Measurements from ENCODE around the gene LYPD6. TPM values are rescaled to one million over a fixed set of nuclear protein-coding genes. Genes with fewer than 3 reads are reported as not detected.

LYPD6 gene
- total RNA-seq, 4 donors from 2014 or later = 0.85 to 2.1 (median 1.6) TPM; not detected in 1

DNA sequence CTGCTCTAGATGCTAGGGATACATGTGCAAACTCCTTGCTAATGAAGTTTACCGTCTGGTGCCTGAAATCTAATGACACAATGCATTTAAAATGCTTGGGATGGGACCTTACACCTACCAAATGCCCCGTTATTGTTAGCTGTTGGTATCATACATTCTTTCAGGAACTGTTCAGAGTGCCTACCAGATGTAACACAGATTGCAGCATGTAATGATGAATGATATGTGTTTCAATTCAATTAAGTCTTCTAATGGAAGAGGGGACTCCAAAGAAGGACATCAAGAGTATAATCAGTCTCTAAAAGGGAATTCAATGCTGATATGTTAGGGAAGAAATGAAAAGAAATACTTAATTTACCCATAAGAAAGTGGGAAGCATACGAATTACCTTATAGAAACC lies 3.2 kb downstream of the LYPD6 start:
- Histone ChIP-seq H3K27me3 (no peaks in the 10 kb centered on the region), H3K9me3 (no peaks in the 10 kb centered on the region), H3K27ac (no peak overlapping the region), H3K36me3 (no peaks in the 10 kb centered on the region), H3K4me1 (peaks cover 0 to 15% (median 2%) of the 10 kb centered on the region in 4 donors), H3K4me3 (no peak overlapping the region)
- no peak for TF ChIP-seq POLR2A (IDR thresholded peaks at IDR 0.05)
- TF ChIP-seq, protein P1, sequence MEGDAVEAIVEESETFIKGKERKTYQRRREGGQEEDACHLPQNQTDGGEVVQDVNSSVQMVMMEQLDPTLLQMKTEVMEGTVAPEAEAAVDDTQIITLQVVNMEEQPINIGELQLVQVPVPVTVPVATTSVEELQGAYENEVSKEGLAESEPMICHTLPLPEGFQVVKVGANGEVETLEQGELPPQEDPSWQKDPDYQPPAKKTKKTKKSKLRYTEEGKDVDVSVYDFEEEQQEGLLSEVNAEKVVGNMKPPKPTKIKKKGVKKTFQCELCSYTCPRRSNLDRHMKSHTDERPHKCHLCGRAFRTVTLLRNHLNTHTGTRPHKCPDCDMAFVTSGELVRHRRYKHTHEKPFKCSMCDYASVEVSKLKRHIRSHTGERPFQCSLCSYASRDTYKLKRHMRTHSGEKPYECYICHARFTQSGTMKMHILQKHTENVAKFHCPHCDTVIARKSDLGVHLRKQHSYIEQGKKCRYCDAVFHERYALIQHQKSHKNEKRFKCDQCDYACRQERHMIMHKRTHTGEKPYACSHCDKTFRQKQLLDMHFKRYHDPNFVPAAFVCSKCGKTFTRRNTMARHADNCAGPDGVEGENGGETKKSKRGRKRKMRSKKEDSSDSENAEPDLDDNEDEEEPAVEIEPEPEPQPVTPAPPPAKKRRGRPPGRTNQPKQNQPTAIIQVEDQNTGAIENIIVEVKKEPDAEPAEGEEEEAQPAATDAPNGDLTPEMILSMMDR (IDR thresholded peaks at IDR 0.05) = no peak
- no peak for DNase-seq

- TF ChIP-seq, protein P1 (IDR thresholded peaks at IDR 0.05) = no peak
- no peak for TF ChIP-seq POLR2A (IDR thresholded peaks at IDR 0.05)
- Histone ChIP-seq H3K9me3 (no peaks in the 10 kb centered on the region), H3K4me1 (peaks cover 0 to 14% (median 2%) of the 10 kb centered on the region in 4 donors), H3K27ac (no peak overlapping the region), H3K36me3 (no peaks in the 10 kb centered on the region), H3K27me3 (no peaks in the 10 kb centered on the region), H3K4me3 (no peak overlapping the region)
- no peak for DNase-seq
Observed at GRCh38 chr2:149334156-149334555, 3.8 kb downstream of the LYPD6 start.

GRCh38 chr2:149339324-149339723 lies 8.9 kb downstream of the LYPD6 start:
- no peak for DNase-seq
- Histone ChIP-seq H3K4me1 (no peaks in the 10 kb centered on the region), H3K27me3 (no peaks in the 10 kb centered on the region), H3K9me3 (no peaks in the 10 kb centered on the region), H3K4me3 (no peak overlapping the region), H3K27ac (no peak overlapping the region), H3K36me3 (no peaks in the 10 kb centered on the region)
- TF ChIP-seq, protein P1 (IDR thresholded peaks at IDR 0.05) = no peak
- TF ChIP-seq POLR2A (IDR thresholded peaks at IDR 0.05) = no peak

- Histone ChIP-seq H3K36me3 (no peaks in the 10 kb centered on the region), H3K4me1 (no peaks in the 10 kb centered on the region), H3K4me3 (no peak overlapping the region), H3K9me3 (no peaks in the 10 kb centered on the region), H3K27me3 (no peaks in the 10 kb centered on the region), H3K27ac (no peak overlapping the region)
- TF ChIP-seq POLR2A (IDR thresholded peaks at IDR 0.05) = no peak
- TF ChIP-seq, protein P1 (IDR thresholded peaks at IDR 0.05) = no peak
- DNase-seq = no peak
Observed at GRCh38 chr2:149342509-149342908, 12.1 kb downstream of the LYPD6 start.

DNA sequence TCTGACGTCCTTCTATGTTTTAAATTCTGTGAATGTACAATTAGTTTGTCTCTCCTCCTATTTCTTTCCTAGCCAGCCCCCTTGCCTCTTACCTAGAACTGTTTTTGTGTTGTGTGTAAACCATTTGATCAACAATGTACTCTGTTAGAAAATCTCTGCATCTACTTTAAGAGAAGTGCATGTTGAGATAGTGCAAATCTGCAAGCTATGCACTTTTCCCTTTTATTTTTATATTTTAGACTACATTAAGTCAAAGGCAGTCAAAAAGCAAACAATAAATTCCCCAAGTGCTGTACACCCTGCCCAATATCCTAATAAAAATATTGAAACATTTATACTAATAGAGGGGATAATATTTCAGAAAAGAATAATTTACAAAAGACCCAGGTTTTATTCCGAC lies 13.7 kb downstream of the LYPD6 start:
- no peak overlapping the region for H3K4me3 ChIP-seq
- no peaks in the 10 kb centered on the region for H3K4me1 ChIP-seq
- no peak for DNase-seq
- no peaks in the 10 kb centered on the region for H3K36me3 ChIP-seq
- no peaks in the 10 kb centered on the region for H3K27me3 ChIP-seq
- TF ChIP-seq, protein P1 (IDR thresholded peaks at IDR 0.05) = no peak
- TF ChIP-seq POLR2A (IDR thresholded peaks at IDR 0.05) = no peak
- H3K9me3 ChIP-seq = no peaks in the 10 kb centered on the region
- no peak overlapping the region for H3K27ac ChIP-seq

- DNase-seq = no peak
- H3K4me1 ChIP-seq = no peaks in the 10 kb centered on the region
- no peak overlapping the region for H3K4me3 ChIP-seq
- H3K9me3 ChIP-seq = no peaks in the 10 kb centered on the region
- H3K27ac ChIP-seq = no peak overlapping the region
- TF ChIP-seq POLR2A (IDR thresholded peaks at IDR 0.05) = no peak
- TF ChIP-seq, protein P1 (IDR thresholded peaks at IDR 0.05) = no peak
- no peaks in the 10 kb centered on the region for H3K27me3 ChIP-seq
- no peaks in the 10 kb centered on the region for H3K36me3 ChIP-seq
Observed at GRCh38 chr2:149346272-149346671, 15.9 kb downstream of the LYPD6 start.

Data from Peyer's patch (tissue), 4 donors.